GM18517 (cell line): ENCODE measurements around the gene SKI.

Experiments used
- ATAC-seq: cut with Tn5 transposase; IDR thresholded peaks from one replicate; pipeline ENCODE4 v1.9.1; 2021; ENCODE audit warnings: mild to moderate bottlenecking, moderate library complexity; ENCODE audit not compliant: unreplicated experiment

The SKI gene

DNA sequence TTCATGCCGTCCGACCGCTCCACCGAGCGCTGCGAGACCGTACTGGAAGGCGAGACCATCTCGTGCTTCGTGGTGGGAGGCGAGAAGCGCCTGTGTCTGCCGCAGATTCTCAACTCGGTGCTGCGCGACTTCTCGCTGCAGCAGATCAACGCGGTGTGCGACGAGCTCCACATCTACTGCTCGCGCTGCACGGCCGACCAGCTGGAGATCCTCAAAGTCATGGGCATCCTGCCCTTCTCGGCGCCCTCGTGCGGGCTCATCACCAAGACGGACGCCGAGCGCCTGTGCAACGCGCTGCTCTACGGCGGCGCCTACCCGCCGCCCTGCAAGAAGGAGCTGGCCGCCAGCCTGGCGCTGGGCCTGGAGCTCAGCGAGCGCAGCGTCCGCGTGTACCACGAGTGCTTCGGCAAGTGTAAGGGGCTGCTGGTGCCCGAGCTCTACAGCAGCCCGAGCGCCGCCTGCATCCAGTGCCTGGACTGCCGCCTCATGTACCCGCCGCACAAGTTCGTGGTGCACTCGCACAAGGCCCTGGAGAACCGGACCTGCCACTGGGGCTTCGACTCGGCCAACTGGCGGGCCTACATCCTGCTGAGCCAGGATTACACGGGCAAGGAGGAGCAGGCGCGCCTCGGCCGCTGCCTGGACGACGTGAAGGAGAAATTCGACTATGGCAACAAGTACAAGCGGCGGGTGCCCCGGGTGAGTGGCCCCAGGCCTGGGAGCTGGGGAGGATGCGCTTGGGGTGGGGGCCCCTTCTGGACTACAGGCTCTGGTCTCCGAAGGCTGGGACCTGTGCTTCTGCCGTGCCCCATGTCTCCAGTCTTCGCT is 1.1 kb downstream of the SKI start:
- ATAC-seq: no peak

GRCh38 chr1:2229911-2230731 is 2.0 kb downstream of the SKI start:
- no peak for ATAC-seq

- ATAC-seq: no peak
These were observed 2.8 kb downstream of the SKI start for GRCh38 chr1:2230781-2231531.

GRCh38 chr1:2231532-2232254 is 3.6 kb downstream of the SKI start:
- ATAC-seq: no peak

- no peak for ATAC-seq
These were observed 4.3 kb downstream of the SKI start for GRCh38 chr1:2232255-2232915.

DNA sequence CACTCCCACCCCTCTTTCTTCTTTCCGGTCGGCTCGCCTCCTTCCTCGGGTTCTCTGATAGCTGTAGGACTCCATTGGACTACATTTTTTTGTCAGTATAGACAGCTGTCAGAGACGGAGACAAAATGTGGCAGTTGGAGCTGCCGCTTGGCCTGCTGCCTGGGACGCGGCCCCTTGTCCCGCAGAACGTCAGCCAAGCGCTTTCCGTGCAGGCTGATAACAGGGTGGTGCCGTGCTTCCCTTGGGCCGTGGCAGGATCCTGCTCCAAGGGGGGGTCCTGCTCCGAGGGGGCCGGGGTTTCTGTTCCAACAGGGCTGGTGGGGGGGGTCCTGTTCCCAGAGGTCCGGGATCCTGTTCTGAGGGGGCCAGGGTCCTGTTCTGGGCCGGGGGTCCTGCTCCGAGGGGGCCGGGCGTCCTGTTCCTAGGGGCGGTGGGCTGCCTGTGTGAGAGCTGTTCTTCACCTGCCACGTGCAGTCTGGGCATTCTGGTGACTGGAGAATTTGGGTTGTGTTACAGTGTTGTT is 4.9 kb downstream of the SKI start:
- ATAC-seq: no peak

- no peak for ATAC-seq
These were observed 5.3 kb downstream of the SKI start for GRCh38 chr1:2233468-2233867.

DNA sequence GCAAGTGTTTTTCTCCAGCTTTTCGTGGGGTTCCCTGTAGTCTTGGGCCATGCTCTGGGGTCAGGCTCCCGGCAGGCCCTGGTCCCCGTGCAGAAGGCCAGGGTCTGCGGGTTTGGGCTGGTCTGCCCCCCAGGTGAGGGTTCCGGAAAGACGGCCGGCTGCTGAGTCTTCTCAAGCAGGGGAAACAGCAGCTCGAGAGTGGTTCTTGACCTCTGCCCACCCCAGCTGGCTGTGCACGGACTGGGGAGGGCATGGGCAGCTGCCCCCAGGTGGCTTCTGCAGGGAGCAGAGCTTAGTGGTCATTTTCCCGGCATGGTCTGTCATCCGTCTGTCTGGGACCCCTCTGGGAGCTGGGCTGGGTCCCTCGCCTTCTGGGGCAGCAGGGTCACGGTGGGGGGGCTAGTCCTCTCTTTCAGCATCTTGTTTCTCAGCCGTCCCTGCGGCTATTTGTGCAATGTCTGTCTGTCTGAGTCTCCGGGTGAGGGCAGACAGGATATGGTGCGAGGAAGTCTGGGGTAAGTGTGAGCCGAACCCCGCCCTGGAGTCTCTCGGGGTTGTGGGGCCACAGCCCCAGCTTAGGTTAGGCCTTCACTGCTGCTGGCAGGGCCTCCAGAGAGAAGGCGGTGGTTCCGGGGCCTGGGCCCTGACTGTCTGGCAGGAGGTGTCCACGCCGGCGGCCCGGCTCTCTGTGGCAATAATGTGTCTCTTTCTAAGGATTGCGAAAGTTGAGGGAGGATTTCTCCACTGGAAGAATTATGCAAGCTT is 6.1 kb downstream of the SKI start:
- ATAC-seq: no peak

GRCh38 chr1:2234762-2235113 is 6.6 kb downstream of the SKI start:
- ATAC-seq: no peak

DNA sequence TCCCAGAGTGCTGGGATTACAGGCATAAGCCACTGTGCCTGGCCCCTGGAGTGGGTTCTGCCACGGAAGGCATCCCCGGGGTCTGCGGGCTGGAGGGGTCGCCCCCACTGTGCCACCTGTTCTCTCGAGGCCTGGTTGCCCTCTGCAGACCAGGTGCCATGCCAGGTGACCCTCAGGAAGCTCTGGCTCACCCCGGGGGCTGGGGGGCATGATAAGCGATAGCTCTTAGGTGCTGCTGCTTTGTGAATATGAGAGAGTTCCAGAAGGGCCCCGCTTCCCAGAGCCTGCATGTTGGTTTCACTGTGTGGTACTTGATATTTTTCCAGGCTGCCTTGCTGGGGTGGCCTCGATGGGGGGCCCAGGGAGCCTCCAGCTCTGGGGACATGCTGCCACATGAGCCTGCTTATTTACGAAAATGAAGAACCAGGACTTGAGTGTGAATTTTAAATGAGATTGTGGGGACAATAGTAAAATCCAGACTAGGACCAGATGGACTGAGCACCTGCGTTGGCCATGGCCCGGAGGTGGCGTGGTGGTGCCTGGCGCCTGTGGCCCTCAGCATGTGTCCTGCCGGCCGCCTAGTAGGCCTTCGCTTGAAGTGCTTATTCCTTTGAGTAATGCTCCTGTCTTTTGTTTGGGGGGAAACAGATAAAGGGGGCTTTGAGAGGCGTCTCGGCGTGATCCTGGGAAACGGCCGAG is 7.3 kb downstream of the SKI start:
- ATAC-seq: no peak

GRCh38 chr1:2236695-2237677 is 8.9 kb downstream of the SKI start:
- no peak for ATAC-seq

DNA sequence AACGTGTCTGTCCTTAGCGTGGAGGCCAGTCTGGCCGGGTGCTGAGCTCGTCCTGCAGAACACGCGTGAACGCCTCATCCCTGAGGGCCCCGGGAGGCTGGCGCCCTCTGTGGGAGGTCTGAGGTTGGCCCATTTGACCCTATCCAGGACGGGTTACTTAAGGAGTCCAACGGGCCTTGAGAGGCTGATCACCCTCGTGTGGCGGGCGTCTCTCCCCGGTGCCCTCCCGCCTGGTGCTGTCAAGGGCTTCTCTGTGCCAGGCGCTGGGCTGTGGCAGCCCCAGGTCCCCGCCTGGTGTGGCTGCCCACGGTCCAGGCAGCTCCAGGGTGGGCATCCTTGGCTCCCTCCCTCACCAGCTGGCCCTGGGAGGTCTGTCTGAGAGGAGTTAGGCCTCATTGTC is 9.7 kb downstream of the SKI start:
- ATAC-seq: no peak

GRCh38 chr1:2238361-2239012 is 10.4 kb downstream of the SKI start:
- no peak for ATAC-seq

- no peak for ATAC-seq
These were observed 10.9 kb downstream of the SKI start for GRCh38 chr1:2239013-2239370.

GRCh38 chr1:2239384-2239985 is 11.4 kb downstream of the SKI start:
- ATAC-seq: no peak

DNA sequence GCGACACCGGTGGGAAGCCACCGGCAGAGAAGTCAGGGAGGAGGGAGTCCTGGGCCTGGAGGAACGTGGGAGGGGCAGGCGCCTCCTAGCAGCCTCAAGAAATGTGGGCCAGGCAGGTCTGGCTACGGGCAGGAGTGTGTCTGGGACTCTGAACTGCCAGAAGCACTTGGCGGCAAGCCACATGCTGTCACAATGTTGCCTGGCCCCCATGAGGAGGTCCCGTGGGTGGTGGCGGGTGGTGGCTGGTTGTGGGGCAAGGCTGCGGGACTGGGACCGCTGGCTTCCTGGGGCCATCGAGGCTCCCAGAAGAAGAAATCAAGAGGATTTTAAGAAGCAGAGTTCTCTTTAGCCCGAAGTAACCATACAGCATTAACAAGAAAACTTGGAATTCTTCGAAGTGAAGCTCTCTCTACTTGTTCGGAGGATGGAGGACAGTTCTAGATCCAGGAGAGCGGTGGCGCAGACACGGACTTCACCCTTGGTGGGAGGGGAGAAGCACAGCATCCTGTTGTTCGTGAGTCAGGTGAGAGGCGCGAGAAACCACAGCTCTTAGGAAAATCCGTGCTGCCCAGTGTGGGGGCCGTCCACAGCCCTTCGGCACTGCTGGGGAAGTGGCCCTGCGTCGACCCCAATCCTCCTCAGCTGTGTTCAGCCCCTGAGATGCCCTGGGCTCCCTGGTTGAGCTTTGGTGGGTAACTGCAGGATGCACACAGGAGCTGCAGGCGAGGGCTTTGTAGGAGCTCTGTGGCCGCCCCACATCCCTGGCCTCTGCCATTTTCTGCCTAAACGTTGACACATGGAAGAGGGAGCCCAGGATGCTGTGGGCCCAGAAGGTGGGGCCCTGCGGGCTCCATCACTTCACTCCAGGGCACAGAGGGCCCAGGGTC is 12.4 kb downstream of the SKI start:
- ATAC-seq: no peak
